OCI-LY1 (cell line): ENCODE results near the gene HOXB4.

ENCODE experiments used
- H2AFZ ChIP-seq: fragments of 200-600 bp; sonication (generic), shearing (Covaris generic); 2 replicates; pipeline ENCODE4 v1.6.0; 2014; ENCODE audit warnings: antibody characterized with exemption, mild to moderate bottlenecking, low read length
- H3F3A ChIP-seq: fragments of 200-600 bp; sonication (generic), shearing (Covaris generic); 2 replicates; pipeline ENCODE4 v1.6.0; 2014; ENCODE audit warnings: mild to moderate bottlenecking, antibody characterized with exemption, low read length, moderate library complexity; ENCODE audit not compliant: insufficient read depth
- H3K27ac ChIP-seq: fragments of 200-600 bp; sonication (generic); 2 replicates; pipeline ENCODE4 v1.5.1; 2014; ENCODE audit warnings: low read length, mixed run types, mild to moderate bottlenecking, low read depth; ENCODE audit not compliant: poor library complexity, severe bottlenecking
- H3K27me3 ChIP-seq: fragments of 200-600 bp; sonication (generic); 2 replicates; pipeline ENCODE4 v1.6.0; 2014; ENCODE audit warnings: antibody characterized with exemption, mild to moderate bottlenecking, low read length, moderate library complexity; ENCODE audit not compliant: insufficient read depth
- H3K36me3 ChIP-seq: fragments of 200-600 bp; sonication (generic); 2 replicates; pipeline ENCODE4 v1.6.1; 2014; ENCODE audit warnings: mild to moderate bottlenecking, antibody characterized with exemption, low read length, moderate library complexity, mixed read lengths; ENCODE audit not compliant: insufficient read depth
- H3K4me1 ChIP-seq: fragments of 200-600 bp; sonication (generic); 2 replicates; pipeline ENCODE4 v1.5.1; 2014; ENCODE audit warnings: mild to moderate bottlenecking, low read length, moderate library complexity; ENCODE audit not compliant: insufficient read depth, severe bottlenecking
- H3K4me2 ChIP-seq: fragments of 200-600 bp; sonication (generic), shearing (Covaris generic); 2 replicates; pipeline ENCODE4 v1.6.1; 2014; ENCODE audit warnings: low read length
- H3K4me3 ChIP-seq: fragments of 200-600 bp; sonication (generic); 2 replicates; pipeline ENCODE4 v1.5.1; 2014; ENCODE audit warnings: low read length, low read depth, mild to moderate bottlenecking, mixed read lengths; ENCODE audit not compliant: poor library complexity, severe bottlenecking
- H3K79me2 ChIP-seq: fragments of 200-600 bp; shearing (Covaris generic); 2 replicates; pipeline ENCODE4 v1.6.1; 2016; ENCODE audit warnings: mixed run types, low read length, mixed read lengths; ENCODE audit not compliant: insufficient read depth
- H3K9ac ChIP-seq: fragments of 200-600 bp; sonication (generic), shearing (Covaris generic); 2 replicates; pipeline ENCODE4 v1.6.1; 2014; ENCODE audit warnings: mild to moderate bottlenecking, low read length, mixed read lengths
- H3K9me2 ChIP-seq: fragments of 200-600 bp; sonication (generic), shearing (Covaris generic); 2 replicates; pipeline ENCODE4 v1.6.1; 2014; ENCODE audit warnings: low read depth, mild to moderate bottlenecking, low read length, mixed read lengths
- H3K9me3 ChIP-seq: fragments of 200-600 bp; shearing (Covaris generic); 2 replicates; pipeline ENCODE4 v1.6.1; 2014; ENCODE audit warnings: low read length, mixed read lengths
- H4K20me1 ChIP-seq: fragments of 200-600 bp; sonication (generic), shearing (Covaris generic); 2 replicates; pipeline ENCODE4 v1.6.0; 2016; ENCODE audit warnings: mild to moderate bottlenecking, low read length; ENCODE audit not compliant: insufficient read depth
- CTCF ChIP-seq: fragments of 200-600 bp; sonication (generic), shearing (Covaris generic); IDR thresholded peaks from 2 replicates; pipeline ENCODE4 v1.5.1; 2017; ENCODE audit warnings: mild to moderate bottlenecking, antibody characterized with exemption, low read length, moderate library complexity, mixed read lengths
- EZH2 ChIP-seq: fragments of 200-600 bp; sonication (generic), shearing (Covaris generic); IDR thresholded peaks from 2 replicates; pipeline ENCODE4 v1.8.0; 2017; ENCODE audit warnings: borderline replicate concordance, mixed run types, mild to moderate bottlenecking, antibody characterized with exemption, low read length, moderate library complexity, mixed read lengths

Gene HOXB4

GRCh38 chr17:48594538-48595277, 16.6 kb upstream of the HOXB4 start:
- no peak overlapping the region for H2AFZ ChIP-seq
- H3K36me3 ChIP-seq, result no peaks in the 10 kb centered on the region
- H3K9me3 ChIP-seq, result no peaks in the 10 kb centered on the region
- H3K79me2 ChIP-seq, result no peaks in the 10 kb centered on the region
- TF ChIP-seq CTCF, result no peak
- no peak for TF ChIP-seq EZH2
- no peaks in the 10 kb centered on the region for H3F3A ChIP-seq
- no peak overlapping the region for H3K4me3 ChIP-seq
- no peaks in the 10 kb centered on the region for H3K4me1 ChIP-seq
- H4K20me1 ChIP-seq, result no peaks in the 10 kb centered on the region
- H3K4me2 ChIP-seq, result no peak overlapping the region
- no peak overlapping the region for H3K9ac ChIP-seq
- H3K27ac ChIP-seq, result no peak overlapping the region
- no peaks in the 10 kb centered on the region for H3K27me3 ChIP-seq
- H3K9me2 ChIP-seq, result no peaks in the 10 kb centered on the region

- Histone ChIP-seq H3K79me2 (no peaks in the 10 kb centered on the region), H3F3A (no peaks in the 10 kb centered on the region), H2AFZ (no peak overlapping the region), H3K4me2 (no peak overlapping the region), H3K36me3 (no peaks in the 10 kb centered on the region), H3K4me1 (no peaks in the 10 kb centered on the region), H3K27ac (no peak overlapping the region), H3K4me3 (no peak overlapping the region), H3K27me3 (no peaks in the 10 kb centered on the region), H3K9me3 (no peaks in the 10 kb centered on the region), H3K9me2 (no peaks in the 10 kb centered on the region), H4K20me1 (no peaks in the 10 kb centered on the region), H3K9ac (no peak overlapping the region)
- TF ChIP-seq CTCF (peak; percentile 77), EZH2 (no peak)
Observed at GRCh38 chr17:48593840-48594537, 15.8 kb upstream of the HOXB4 start.

GRCh38 chr17:48593126-48593829, 15.1 kb upstream of the HOXB4 start, which contains the start of gene HOXB5:
HOXB5 (minus strand) TSS chr17:48593779; CDS start chr17:48593682, 97 bp downstream.
- no peak within 1 kb of the TSS for H3K9ac ChIP-seq
- no peaks in the 10 kb centered on the region for H3F3A ChIP-seq
- H3K4me2 ChIP-seq, result no peak within 1 kb of the TSS
- no peak within 1 kb of the TSS for H3K4me3 ChIP-seq
- no peaks in the 10 kb centered on the region for H3K9me3 ChIP-seq
- no peaks in the 10 kb centered on the region for H4K20me1 ChIP-seq
- H2AFZ ChIP-seq, result no peak within 1 kb of the TSS
- H3K4me1 ChIP-seq, result no peaks in the 10 kb centered on the region
- no peak within 1 kb of the TSS for H3K27ac ChIP-seq
- H3K27me3 ChIP-seq, result no peaks in the 10 kb centered on the region
- no peak for TF ChIP-seq CTCF
- no peak for TF ChIP-seq EZH2
- no peaks in the 10 kb centered on the region for H3K79me2 ChIP-seq
- H3K9me2 ChIP-seq, result no peaks in the 10 kb centered on the region
- no peaks in the 10 kb centered on the region for H3K36me3 ChIP-seq
